NCI-H1105 treated with DMSO at 0.1 percent for 48 hours (cell line): ENCODE measurements around the gene FAM9C.
"Not testable (repeated sequence)": the region's sequence is repeated elsewhere in the genome, so short reads cannot be mapped to it uniquely, and the experiment has no call there.

Source experiments
- DNase-seq: peaks from one replicate; lab custom pipeline; 2025; lab: John Stamatoyannopoulos, UW

FAM9C gene

DNA sequence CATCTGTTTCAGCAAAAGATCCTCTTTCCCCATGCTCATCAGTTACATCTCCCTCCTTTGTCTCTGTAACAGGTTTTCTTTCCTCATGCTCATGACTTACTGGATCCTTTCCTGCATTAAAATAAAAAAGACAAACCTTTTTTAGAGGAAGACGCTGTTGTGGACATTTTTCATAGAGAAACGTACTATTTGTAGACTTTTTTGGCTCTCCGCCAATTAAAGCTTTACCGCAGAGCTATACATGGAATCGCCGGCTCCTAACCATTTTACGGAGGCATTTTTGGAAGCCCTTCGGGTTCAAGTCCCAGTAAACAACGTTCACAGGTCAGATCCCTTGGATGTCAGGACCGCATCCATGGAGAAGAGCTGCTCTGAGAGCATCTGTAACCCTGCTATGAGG, 1.3 kb downstream of the FAM9C start:
- DNase-seq = no peak

DNA sequence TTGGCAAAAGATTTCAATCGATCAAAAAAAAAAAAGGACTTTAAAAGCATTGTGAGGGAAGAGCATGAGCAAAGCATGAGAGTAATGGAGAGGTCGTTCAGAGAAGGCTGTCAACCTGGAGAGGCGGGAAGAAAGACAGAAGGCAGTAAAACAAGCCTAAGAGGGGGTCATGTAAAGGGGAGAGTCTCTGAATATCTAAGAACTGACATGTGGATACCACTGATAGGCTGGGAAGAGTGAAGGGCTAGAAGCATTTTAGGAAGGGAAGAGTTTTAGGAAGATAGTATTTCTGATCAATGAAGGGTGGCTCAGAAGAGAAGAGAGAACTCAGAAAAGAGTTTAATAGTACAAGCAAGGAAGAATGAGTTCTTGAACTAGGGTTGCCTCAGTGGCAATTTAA, 7.5 kb downstream of the FAM9C start:
- no peak for DNase-seq

DNA sequence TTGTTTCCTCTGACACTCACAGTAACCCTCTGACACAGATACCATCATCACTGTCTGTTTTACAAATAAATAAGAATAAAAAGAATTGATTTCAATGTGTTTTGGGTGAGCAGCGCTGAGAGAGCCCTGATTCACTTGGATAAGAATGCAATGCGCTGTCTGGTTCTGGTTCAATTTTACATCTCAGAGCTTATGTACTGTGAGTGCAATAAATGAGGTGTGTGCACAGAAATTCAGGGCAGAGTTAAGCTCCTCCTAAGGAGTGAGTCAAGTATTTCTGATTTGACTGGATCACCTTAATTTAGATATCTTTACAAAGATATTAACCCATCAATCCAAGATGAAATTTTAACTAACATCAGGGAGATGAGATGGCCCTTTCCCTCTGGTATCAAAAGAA, 11.2 kb downstream of the FAM9C start:
- DNase-seq = no peak

GRCh38 chrX:13029887-13030771, 14.3 kb downstream of the FAM9C start:
- no peak for DNase-seq

DNA sequence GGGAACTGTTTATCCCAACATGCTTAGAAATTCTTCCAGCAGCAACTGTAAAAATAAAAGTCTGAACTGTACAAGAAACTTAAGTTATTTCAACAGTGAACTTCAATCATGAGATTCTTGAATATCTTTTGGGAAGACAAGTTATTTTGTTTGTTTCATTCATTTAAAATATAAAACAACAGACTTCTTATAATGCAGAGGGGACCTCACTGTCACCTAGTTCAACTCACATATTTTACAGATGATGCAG, 14.9 kb downstream of the FAM9C start:
- DNase-seq = no peak

GRCh38 chrX:13028871-13029636, 15.4 kb downstream of the FAM9C start:
- DNase-seq = no peak

DNA sequence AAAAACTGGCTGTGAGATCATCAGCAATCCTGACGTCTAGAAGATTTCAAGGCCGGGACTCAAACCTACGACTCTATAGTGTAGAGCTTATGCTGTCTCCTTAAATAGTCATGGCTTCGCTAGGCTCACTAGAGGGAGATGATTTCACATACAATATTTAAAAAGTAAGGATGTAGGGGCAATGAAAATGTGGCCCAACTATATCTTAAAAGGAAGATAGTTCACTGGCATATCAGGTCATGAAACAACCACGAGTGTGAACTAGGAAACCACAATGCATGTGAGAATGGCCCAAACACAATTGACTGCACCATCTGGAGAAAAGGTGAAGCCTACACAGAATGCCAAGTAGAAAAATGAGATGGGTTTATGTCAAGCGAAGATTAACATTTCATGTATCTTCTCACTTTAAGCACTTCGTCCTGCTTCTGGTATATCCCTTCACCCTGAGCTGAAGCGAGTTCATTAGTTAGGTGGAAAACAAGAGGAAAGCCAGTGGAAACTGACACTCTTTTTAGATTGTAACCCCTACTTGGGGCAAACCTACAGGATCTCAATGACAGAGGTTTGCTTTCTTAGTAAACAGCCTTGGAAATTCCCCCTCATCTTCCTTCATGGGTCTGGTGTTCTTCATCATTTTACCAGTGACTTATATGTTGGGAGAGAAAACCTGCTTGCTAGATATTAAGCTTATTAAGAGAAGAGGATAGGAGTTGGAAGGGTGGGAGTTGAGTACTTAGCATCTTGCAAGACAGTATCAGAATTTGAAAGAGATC, 17.4 kb downstream of the FAM9C start:
- no peak for DNase-seq

DNA sequence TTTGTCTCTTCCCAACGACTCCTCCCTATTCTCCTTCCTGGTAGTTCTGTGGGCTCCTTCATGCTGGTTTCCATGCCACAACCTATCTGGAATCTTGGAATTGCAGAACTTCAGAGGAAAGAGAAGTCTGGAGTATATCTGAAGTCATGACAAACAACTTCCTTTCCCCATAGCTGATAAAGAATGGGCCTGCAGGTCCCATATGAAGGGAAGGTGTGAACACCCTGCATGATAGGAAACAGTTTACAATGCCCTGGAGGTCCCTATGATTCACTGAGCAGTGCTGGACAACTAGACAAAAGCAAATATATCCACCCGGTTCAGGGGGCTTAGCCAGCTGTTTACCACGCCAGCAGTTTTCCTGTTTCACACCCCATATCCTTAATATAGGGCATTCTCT, 19.4 kb downstream of the FAM9C start:
- no peak for DNase-seq

- DNase-seq = no peak
Observed at GRCh38 chrX:13023979-13024378, 20.4 kb downstream of the FAM9C start.

GRCh38 chrX:13023567-13023966, 20.9 kb downstream of the FAM9C start:
- no peak for DNase-seq

- DNase-seq = no peak
Observed at GRCh38 chrX:13022926-13023325, 21.5 kb downstream of the FAM9C start.

DNA sequence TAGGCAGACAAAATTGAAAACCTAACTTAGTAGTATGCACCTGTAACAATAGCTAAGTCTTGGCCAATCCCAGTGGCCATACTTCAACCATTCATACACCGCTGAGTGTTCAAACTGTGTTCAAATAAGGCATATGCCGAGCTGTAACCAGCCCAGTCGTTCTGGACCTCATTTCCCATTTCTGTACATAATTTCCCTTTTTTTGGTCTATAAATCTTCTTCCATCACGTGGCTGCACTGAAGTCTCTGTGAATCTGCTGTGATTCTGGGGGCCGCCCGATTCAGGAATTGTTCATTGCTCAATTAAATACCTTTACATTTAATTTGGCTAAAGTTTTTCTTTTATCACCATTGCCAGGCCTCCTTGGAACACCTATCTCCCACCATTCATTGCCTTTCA, 27.7 kb downstream of the FAM9C start:
- DNase-seq = not testable (repeated sequence)

DNA sequence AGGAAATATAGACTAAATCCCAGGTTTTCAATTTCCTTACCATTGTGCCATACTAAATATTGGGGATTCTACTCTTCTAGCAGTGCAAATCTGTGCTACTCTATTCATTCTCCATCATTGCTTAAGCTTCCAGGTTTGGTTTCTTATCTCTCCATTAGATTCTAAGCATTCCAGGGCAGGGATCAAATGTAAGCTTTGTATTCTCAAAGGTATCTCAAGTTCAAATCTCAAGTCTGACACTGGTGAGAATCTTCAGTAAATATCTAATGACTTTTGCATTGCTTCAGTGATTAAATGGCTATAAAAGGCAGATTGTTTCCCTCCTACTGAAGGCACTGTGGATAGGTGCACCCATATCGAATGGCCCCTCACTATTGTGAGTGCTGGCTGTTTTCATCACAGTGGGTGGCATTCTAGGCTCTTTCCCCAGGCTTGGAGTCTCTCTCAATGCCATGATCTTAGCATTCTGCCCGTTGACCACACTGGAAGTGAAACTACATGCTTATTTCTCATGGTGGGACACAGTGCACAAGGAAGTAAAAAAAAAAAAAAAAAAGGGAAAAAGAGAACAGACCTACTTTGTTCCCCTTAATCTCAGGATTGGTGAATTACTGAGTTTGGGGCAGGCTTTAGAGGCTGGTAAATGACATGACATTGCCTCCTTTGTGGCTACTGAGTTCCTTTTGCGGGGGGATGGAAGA, 28.7 kb downstream of the FAM9C start:
- no peak for DNase-seq

DNA sequence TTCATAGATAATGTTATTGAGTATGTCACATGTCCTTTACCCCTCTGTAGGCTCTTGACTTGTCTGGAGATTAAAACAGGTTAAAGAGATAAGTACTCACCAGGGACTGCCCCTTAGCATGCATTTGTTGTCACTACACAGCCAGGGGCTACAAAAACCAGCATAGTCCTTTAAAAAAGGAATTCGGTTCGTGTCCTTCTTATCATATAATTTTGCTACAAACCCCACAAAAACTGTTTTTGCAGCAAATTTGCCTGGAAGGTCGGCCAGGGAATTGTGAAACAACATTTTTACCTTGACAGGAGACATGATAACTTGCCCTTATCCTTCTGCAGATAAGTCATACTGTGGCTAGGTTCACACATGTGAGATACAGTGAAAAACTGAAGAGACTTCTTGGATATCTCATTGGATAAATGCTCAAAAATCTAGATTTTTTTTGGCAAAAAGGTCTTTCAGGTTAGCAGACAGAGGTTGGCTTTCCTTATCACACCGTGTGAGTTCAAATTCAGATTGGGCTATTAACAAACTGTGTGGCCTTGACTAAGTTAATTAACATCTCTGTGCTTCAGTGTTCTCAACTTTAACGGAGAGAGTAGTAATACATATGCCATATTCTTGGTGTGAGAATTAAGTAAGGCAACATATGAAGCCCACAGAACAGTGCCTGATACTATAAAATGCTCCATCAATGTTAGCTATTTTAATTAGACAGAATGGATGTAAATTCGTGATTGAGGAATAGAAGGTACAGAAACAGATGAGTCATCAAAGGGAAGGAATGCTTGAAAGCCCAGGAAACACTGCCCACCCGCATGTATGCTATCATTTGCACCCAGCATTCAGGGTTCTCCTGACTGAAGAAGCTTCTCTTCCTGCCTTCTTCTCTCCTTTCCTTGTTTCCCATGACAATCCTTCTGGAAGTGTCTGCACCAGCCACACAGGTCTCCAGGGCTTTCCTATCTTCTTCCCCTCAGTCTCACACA, 30.0 kb downstream of the FAM9C start:
- no peak for DNase-seq

GRCh38 chrX:13013363-13014110, 30.9 kb downstream of the FAM9C start:
- DNase-seq = no peak

DNA sequence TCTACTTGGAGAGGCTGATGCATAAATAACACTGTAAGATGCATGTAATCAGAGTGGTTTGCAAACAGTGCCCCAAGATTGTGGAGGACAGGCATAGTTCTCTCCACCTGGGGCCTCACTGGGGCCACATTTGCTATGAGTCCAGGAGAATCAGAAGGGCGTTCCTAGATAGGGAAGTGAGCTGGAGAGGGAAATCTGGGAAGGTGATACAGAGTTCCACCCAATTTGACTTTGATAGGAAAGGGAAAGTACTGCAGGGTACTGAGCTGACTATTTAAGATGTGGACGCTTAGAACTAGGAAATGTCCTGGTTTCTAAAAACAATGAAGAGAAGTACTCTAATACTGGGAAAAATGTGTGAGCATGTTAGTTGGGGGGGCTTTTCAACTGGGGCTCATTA, 33.9 kb downstream of the FAM9C start:
- DNase-seq = no peak

DNA sequence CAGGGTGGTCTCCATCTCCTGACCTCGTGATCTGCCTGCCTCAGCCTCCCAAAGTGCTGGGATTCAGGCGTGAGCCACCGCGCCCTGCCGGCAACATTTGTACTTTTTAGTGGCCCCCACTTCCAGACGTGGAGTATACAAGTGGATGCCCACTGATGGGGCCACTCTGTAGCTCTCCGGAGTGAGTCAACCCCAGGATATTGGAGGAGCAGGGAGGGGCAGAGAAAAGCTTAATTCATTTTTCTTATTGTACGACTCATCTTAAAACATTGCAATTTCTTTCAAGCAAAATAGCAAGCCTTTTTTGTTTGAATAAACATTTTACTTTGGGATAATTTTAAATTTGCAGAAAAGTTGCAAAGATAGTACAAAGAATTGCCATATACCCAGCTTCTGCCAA, 34.6 kb downstream of the FAM9C start:
- no peak for DNase-seq

- no peak for DNase-seq
Observed at GRCh38 chrX:13009273-13009672, 35.1 kb downstream of the FAM9C start.

- DNase-seq = no peak
Observed at GRCh38 chrX:13008851-13009250, 35.6 kb downstream of the FAM9C start.

DNA sequence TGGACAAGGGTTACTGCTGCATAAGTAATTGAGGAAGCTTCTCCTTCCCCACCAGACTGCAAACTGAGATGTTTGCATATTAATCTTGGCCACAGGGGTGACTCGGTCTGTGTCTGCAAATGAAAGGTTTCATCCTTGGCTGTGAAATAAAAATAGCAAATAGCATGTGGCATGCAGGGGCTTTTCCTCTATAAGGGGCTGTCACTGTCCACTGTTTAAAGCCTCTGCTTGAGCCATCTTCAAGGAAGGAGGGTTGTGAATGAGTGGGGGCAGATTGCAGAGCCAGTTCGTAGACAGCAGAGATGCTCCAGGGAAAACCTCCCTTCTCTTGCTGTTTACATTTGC, 36.3 kb downstream of the FAM9C start:
- DNase-seq = no peak
